Mucosa of rectum (tissue), 2 donors: ENCODE data around the gene RPA1.

Experiments
- H3K27ac ChIP-seq, 2 donors: one replicate each; pipeline ENCODE4 v1.7.0; 2013; ENCODE audit warnings: inconsistent platforms in 2 of 2, low read depth in 2 of 2, low read length in 2 of 2
- H3K27me3 ChIP-seq, 2 donors: one replicate each; pipeline ENCODE4 v1.7.0; 2013; ENCODE audit warnings: low read length in 2 of 2; ENCODE audit not compliant: control insufficient read depth in 2 of 2, insufficient read depth in 2 of 2
- H3K36me3 ChIP-seq, 2 donors: one replicate each; pipeline ENCODE4 v1.7.0; 2013; ENCODE audit warnings: low read length in 2 of 2; ENCODE audit not compliant: control insufficient read depth in 2 of 2, insufficient read depth in 2 of 2
- H3K4me1 ChIP-seq, 2 donors: one replicate each; pipeline ENCODE4 v1.7.0; 2013; ENCODE audit warnings: low read length in 2 of 2, mild to moderate bottlenecking in 1 of 2; ENCODE audit not compliant: control insufficient read depth in 2 of 2, insufficient read depth in 2 of 2
- H3K4me3 ChIP-seq, 2 donors: one replicate each; pipeline ENCODE4 v1.7.0; 2013; ENCODE audit warnings: low read length in 2 of 2
- H3K9ac ChIP-seq, 2 donors: one replicate each; pipeline ENCODE4 v1.7.0; 2013; ENCODE audit warnings: low read length in 2 of 2, low read depth in 1 of 2, mild to moderate bottlenecking in 1 of 2
- H3K9me3 ChIP-seq, 2 donors: one replicate each; pipeline ENCODE4 v1.7.0; 2013; ENCODE audit warnings: low read length in 2 of 2; ENCODE audit not compliant: control insufficient read depth in 2 of 2
- donor health status: healthy.
- donor health status: Normal muscosa, but diverticular disease.

RPA1 gene

GRCh38 chr17:1946021-1946932, 116.5 kb downstream of the RPA1 start:
- no peak overlapping the region for H3K9ac ChIP-seq
- H3K27me3 ChIP-seq = no peaks in the 10 kb centered on the region
- H3K27ac ChIP-seq = no peak overlapping the region
- H3K4me1 ChIP-seq = no peaks in the 10 kb centered on the region
- no peaks in the 10 kb centered on the region for H3K36me3 ChIP-seq
- no peak overlapping the region for H3K4me3 ChIP-seq
- no peaks in the 10 kb centered on the region for H3K9me3 ChIP-seq

- Histone ChIP-seq H3K36me3 (no peaks in the 10 kb centered on the region), H3K9me3 (no peaks in the 10 kb centered on the region), H3K27ac (no peak overlapping the region), H3K4me3 (no peak overlapping the region), H3K4me1 (no peaks in the 10 kb centered on the region), H3K9ac (no peak overlapping the region), H3K27me3 (no peaks in the 10 kb centered on the region)
Measured at GRCh38 chr17:1947229-1947742, 117.5 kb downstream of the RPA1 start.

DNA sequence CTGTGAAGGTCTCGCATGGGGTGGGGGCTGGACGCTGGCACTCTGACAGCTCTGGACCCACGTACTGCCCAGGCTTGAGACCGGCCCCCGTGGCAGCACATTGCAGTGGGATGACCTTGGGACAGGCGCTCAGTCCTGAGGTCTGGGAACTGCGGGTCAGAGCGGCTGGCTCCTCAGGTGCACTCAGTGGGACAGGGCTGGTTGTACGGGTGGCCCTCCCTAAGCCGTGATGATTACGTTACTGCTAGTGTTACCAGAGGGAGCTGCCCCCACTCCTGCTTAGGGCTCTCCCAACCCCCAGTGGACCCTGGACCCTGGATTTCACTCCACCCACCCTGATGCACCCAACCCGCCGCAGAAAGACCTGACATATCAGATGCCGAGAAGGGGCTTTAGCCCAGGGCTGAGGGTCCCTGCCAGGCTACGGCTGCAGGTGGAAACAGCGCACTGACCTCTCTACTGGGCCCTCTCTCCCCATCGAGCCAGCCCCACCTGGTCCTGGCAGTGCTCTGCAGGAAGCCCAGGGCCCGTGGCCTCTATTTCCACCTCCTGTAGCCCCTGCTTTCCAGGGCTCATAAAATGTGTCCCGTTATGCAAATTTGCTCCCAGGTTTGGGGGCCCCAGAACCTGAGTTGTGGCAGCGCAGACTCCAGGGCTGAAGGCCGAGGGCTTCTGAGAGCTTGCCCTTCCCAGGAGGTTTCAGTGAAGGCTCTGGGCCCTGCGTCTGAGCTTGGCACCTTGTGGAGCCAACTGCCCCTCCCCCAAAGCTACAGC, 118.1 kb downstream of the RPA1 start:
- Histone ChIP-seq H3K9ac (no peak overlapping the region), H3K27ac (no peak overlapping the region), H3K36me3 (no peaks in the 10 kb centered on the region), H3K4me1 (no peaks in the 10 kb centered on the region), H3K27me3 (no peaks in the 10 kb centered on the region), H3K9me3 (no peaks in the 10 kb centered on the region), H3K4me3 (no peak overlapping the region)

GRCh38 chr17:1948517-1948825, 118.7 kb downstream of the RPA1 start:
- no peak overlapping the region for H3K27ac ChIP-seq
- H3K27me3 ChIP-seq = no peaks in the 10 kb centered on the region
- H3K36me3 ChIP-seq = no peaks in the 10 kb centered on the region
- H3K4me1 ChIP-seq = no peaks in the 10 kb centered on the region
- H3K9me3 ChIP-seq = no peaks in the 10 kb centered on the region
- H3K9ac ChIP-seq = no peak overlapping the region
- no peak overlapping the region for H3K4me3 ChIP-seq
